ENCODE measurements around the gene SLC12A3. TPM values are rescaled to one million over a fixed set of nuclear protein-coding genes. Genes with fewer than 3 reads are reported as not detected.

The SLC12A3 gene
- total and polyA plus RNA-seq, 2 experiments from 2014 or later, result not detected

DNA sequence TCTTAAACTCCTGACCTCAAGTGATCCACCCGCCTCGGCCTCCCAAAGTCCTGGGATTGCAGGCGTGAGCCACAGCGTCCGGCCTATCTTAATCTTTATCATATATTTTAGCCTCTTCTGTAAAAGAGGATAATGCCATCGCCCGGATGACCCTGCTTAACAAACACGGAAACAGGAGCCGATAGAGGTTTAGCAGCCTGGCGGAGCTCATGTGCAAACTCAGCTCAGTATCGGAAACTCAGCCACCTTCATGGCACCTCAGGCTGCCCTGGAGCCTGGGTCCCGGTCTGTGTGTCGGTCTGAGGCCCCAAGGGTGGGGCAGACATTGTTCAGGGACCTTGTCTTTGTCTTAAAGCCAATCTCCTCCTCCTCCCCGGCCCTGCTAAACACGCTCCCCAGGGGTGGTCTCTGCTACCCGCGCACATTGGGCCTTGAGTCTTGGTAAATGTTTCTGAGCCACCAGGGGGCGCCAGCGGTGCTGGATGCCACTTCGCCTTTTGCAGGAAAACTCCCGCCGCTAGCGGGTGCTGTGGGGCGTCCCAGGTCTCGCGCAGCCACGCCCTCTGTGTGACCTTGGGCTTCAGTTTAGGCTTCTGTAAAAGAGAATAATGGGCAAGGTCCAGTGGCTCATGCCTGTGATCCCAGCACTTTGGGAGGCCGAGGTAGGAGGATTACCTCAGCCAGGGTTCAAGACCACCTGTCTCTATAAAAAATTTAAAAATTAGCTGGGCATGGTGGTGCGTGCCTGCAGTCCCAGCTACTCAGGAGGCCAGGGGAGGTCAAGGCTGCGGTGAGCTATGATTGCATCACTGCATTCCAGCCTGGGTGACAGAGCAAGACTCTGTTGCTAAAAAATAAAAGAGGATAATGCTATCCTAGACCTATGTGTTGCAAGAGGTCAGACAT lies 99.5 kb downstream of the SLC12A3 start:
- Histone ChIP-seq H3K9me3 (ENCODE audit: low read depth) (no peaks in the 10 kb centered on the region), H3K36me3 (replicated peaks; ENCODE audit: insufficient read depth, low read depth) (no peaks in the 10 kb centered on the region), H2AFZ (no peak overlapping the region), H3K27ac (no peak overlapping the region), H3K4me3 (no peak overlapping the region), H3K27me3 (no peaks in the 10 kb centered on the region), H3K4me1 (ENCODE audit: insufficient read depth) (no peaks in the 10 kb centered on the region), H4K20me1 (ENCODE audit: insufficient read depth, poor library complexity, severe bottlenecking) (no peaks in the 10 kb centered on the region), H3K9me2 (replicated peaks; ENCODE audit: insufficient read depth) (no peaks in the 10 kb centered on the region), H3K4me2 (no peak overlapping the region), H3K79me2 (no peaks in the 10 kb centered on the region)
- DNase-seq (ENCODE audit: low spot score), result peak; percentile 85
- WGBS (ENCODE audit: low lambda C conversion rate, missing lambda C conversion rate), result 48% methylated on average over 30 of the region's 30 CpGs
- no peak for TF ChIP-seq EZH2 (IDR thresholded peaks at IDR 0.05; ENCODE audit: borderline replicate concordance)
- TF ChIP-seq, protein P1, sequence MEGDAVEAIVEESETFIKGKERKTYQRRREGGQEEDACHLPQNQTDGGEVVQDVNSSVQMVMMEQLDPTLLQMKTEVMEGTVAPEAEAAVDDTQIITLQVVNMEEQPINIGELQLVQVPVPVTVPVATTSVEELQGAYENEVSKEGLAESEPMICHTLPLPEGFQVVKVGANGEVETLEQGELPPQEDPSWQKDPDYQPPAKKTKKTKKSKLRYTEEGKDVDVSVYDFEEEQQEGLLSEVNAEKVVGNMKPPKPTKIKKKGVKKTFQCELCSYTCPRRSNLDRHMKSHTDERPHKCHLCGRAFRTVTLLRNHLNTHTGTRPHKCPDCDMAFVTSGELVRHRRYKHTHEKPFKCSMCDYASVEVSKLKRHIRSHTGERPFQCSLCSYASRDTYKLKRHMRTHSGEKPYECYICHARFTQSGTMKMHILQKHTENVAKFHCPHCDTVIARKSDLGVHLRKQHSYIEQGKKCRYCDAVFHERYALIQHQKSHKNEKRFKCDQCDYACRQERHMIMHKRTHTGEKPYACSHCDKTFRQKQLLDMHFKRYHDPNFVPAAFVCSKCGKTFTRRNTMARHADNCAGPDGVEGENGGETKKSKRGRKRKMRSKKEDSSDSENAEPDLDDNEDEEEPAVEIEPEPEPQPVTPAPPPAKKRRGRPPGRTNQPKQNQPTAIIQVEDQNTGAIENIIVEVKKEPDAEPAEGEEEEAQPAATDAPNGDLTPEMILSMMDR (IDR thresholded peaks at IDR 0.05; ENCODE audit: poor library complexity), result peak; percentile 64

MicroRNA genes within 50 kb of the gene (microRNA counts, 767-probe panel; counts per million panel counts)
- not detected for microRNA hsa-miR-138-5p

Small RNAs within 50 kb of the gene (microRNA-seq; reads per million reads assigned to microRNA genes)
- gene MIR138-2, result 149 reads per million, percentile 63 among the genes with 10 or more reads in this experiment
- not detected for gene MIR6863

Small RNAs within 50 kb of the gene (small RNA-seq; reads per million reads assigned to genes)
- gene MIR138-2, result 0.22 reads per million

Other genes with a start within 250 kb of the SLC12A3 start
- gene MT1E, start 239.4 kb upstream of the SLC12A3 start, total RNA-seq, result 42.3 and 65.5 TPM in 2 replicates
- 105 and 121 TPM in 2 replicates for gene MT1E, start 239.4 kb upstream of the SLC12A3 start, polyA plus RNA-seq
- 0.60 TPM in 1 of 2 replicates, not detected in the other for gene MT1M, start 232.5 kb upstream of the SLC12A3 start, total RNA-seq
- gene MT1M, start 232.5 kb upstream of the SLC12A3 start, polyA plus RNA-seq, result 0.26 TPM in 1 of 2 replicates, not detected in the other
- gene MT1A, start 226.5 kb upstream of the SLC12A3 start, total RNA-seq, result not detected in 2 replicates
- gene MT1A, start 226.5 kb upstream of the SLC12A3 start, polyA plus RNA-seq, result 1.9 and 2.7 TPM in 2 replicates
- gene MT1B, start 213.3 kb upstream of the SLC12A3 start, total RNA-seq, result not detected in 2 replicates
- gene MT1B, start 213.3 kb upstream of the SLC12A3 start, polyA plus RNA-seq, result 0.47 and 2.2 TPM in 2 replicates
- gene MT1F, start 207.2 kb upstream of the SLC12A3 start, total RNA-seq, result 3.1 and 7.1 TPM in 2 replicates
- gene MT1F, start 207.2 kb upstream of the SLC12A3 start, polyA plus RNA-seq, result 8.7 and 11.8 TPM in 2 replicates
- gene MT1G, start 197.1 kb upstream of the SLC12A3 start, total RNA-seq, result 49.7 and 64.1 TPM in 2 replicates
- 44.5 and 45.3 TPM in 2 replicates for gene MT1G, start 197.1 kb upstream of the SLC12A3 start, polyA plus RNA-seq
- gene MT1H, start 195.4 kb upstream of the SLC12A3 start, total RNA-seq, result 2.1 TPM in 1 of 2 replicates, not detected in the other
- 2.0 and 13.5 TPM in 2 replicates for gene MT1H, start 195.4 kb upstream of the SLC12A3 start, polyA plus RNA-seq
- gene MT1X, start 182.7 kb upstream of the SLC12A3 start, total RNA-seq, result 39.8 and 52.0 TPM in 2 replicates
- 121 and 127 TPM in 2 replicates for gene MT1X, start 182.7 kb upstream of the SLC12A3 start, polyA plus RNA-seq
- gene NUP93, start 135.1 kb upstream of the SLC12A3 start, total RNA-seq, result 23.5 and 36.4 TPM in 2 replicates
- gene NUP93, start 135.1 kb upstream of the SLC12A3 start, polyA plus RNA-seq, result 35.7 and 39.6 TPM in 2 replicates
- 201 and 253 TPM in 2 replicates for gene HERPUD1, start 66.9 kb downstream of the SLC12A3 start, total RNA-seq
- gene HERPUD1, start 66.9 kb downstream of the SLC12A3 start, polyA plus RNA-seq, result 185 and 199 TPM in 2 replicates
- not detected in 2 replicates for gene CETP, start 96.7 kb downstream of the SLC12A3 start, total RNA-seq
- gene CETP, start 96.7 kb downstream of the SLC12A3 start, polyA plus RNA-seq, result not detected in 2 replicates
- gene NLRC5, start 124.3 kb downstream of the SLC12A3 start, total RNA-seq, result 1.3 and 6.4 TPM in 2 replicates
- 4.5 and 7.0 TPM in 2 replicates for gene NLRC5, start 124.3 kb downstream of the SLC12A3 start, polyA plus RNA-seq
- 13.2 and 15.6 TPM in 2 replicates for gene CPNE2, start 227.4 kb downstream of the SLC12A3 start, total RNA-seq
- gene CPNE2, start 227.4 kb downstream of the SLC12A3 start, polyA plus RNA-seq, result 20.6 and 22.3 TPM in 2 replicates

Measured in hepatocyte (in vitro differentiated cells).